HG03469 (cell line): ENCODE results near the gene HEPN1.
A peak's percentile ranks its signal among the peaks of the same experiment; 100 is the strongest.

Source experiments
- ATAC-seq: cut with Tn5 transposase; IDR thresholded peaks from one replicate; pipeline ENCODE4 v1.9.1; 2021; ENCODE audit warnings: mild to moderate bottlenecking, moderate library complexity, moderate number of reproducible peaks; ENCODE audit not compliant: unreplicated experiment

HEPN1 gene

GRCh38 chr11:124918950-124919349 is at the start of gene HEPN1:
HEPN1 (plus strand) TSS chr11:124919250.
- no peak for ATAC-seq

GRCh38 chr11:124869331-124869730 is 49.7 kb upstream of the HEPN1 start:
- ATAC-seq = no peak

- ATAC-seq = no peak
These were observed 49.1 kb upstream of the HEPN1 start for GRCh38 chr11:124869856-124870387.

GRCh38 chr11:124870430-124870829 is 48.6 kb upstream of the HEPN1 start:
- ATAC-seq = no peak

GRCh38 chr11:124872280-124872679 is 46.8 kb upstream of the HEPN1 start:
- ATAC-seq = no peak

GRCh38 chr11:124872741-124873140 is 46.3 kb upstream of the HEPN1 start:
- ATAC-seq = no peak

- ATAC-seq = no peak
These were observed 45.1 kb upstream of the HEPN1 start for GRCh38 chr11:124873951-124874350.

GRCh38 chr11:124874571-124875255 is 44.3 kb upstream of the HEPN1 start:
- ATAC-seq = no peak

- no peak for ATAC-seq
These were observed 43.6 kb upstream of the HEPN1 start for GRCh38 chr11:124875401-124875800.

- peak; percentile 86 for ATAC-seq
These were observed 42.9 kb upstream of the HEPN1 start for GRCh38 chr11:124875943-124876817.

GRCh38 chr11:124876818-124877630 is 42.0 kb upstream of the HEPN1 start:
- ATAC-seq = no peak

GRCh38 chr11:124877631-124877909 is 41.5 kb upstream of the HEPN1 start:
- no peak for ATAC-seq

GRCh38 chr11:124877910-124878758 is 40.9 kb upstream of the HEPN1 start:
- ATAC-seq = no peak

GRCh38 chr11:124878759-124879492 is 40.1 kb upstream of the HEPN1 start:
- ATAC-seq = no peak

- ATAC-seq = no peak
These were observed 39.4 kb upstream of the HEPN1 start for GRCh38 chr11:124879493-124880289.

- no peak for ATAC-seq
These were observed 38.8 kb upstream of the HEPN1 start for GRCh38 chr11:124880290-124880611.

GRCh38 chr11:124880958-124881357 is 38.1 kb upstream of the HEPN1 start:
- ATAC-seq = no peak

GRCh38 chr11:124882339-124883071 is 36.5 kb upstream of the HEPN1 start:
- ATAC-seq = no peak
